GM13976 (cell line): ENCODE results near the gene TTC34.

ENCODE experiments used
- DNase-seq: peaks from one replicate; pipeline ENCODE4 v3.0.0; 2012; ENCODE audit warnings: low spot score
- CTCF ChIP-seq: IDR thresholded peaks from 2 replicates; pipeline ENCODE4 v1.5.1; 2012; ENCODE audit warnings: borderline replicate concordance, mild to moderate bottlenecking; ENCODE audit not compliant: insufficient read depth; ENCODE audit errors: extremely low read depth, missing control alignments, control extremely low read depth
- in situ Hi-C: fragments of 300-500 bp; cut with MboI; formaldehyde crosslinking; loops from one replicate; pipeline ENCODE4 v1.12.0; 2022; ENCODE audit warnings: low sequenced_read_pairs, mixed read lengths, inconsistent platforms; ENCODE audit not compliant: unreplicated experiment

The TTC34 gene

GRCh38 chr1:2801535-2802291, at the start of gene TTC34:
TSS of gene TTC34 (minus strand) at chr1:2801693. CDS start at chr1:2800827, 866 bp downstream.
- peak; percentile 74 for DNase-seq
- peak; percentile 39 for TF ChIP-seq CTCF
- in situ Hi-C loops: no loop called here

GRCh38 chr1:2850502-2850901, 49.0 kb upstream of the TTC34 start:
- no peak for DNase-seq
- no peak for TF ChIP-seq CTCF
- in situ Hi-C loops: no loop called here

GRCh38 chr1:2848006-2848670, 46.6 kb upstream of the TTC34 start:
- no peak for TF ChIP-seq CTCF
- DNase-seq: no peak
- in situ Hi-C loops: no loop called here

- in situ Hi-C loops: no loop called here
- DNase-seq: no peak
- TF ChIP-seq CTCF: no peak
Observed at GRCh38 chr1:2847086-2847985, 45.8 kb upstream of the TTC34 start.

GRCh38 chr1:2845869-2846268, 44.4 kb upstream of the TTC34 start:
- in situ Hi-C loops: no loop called here
- no peak for DNase-seq

More at GRCh38 chr1:2845869-2846268, 44.4 kb upstream of the TTC34 start:
- no peak for TF ChIP-seq CTCF
